Subcutaneous adipose tissue (tissue), 4 donors: ENCODE data around the gene MYADML2. TPM values are rescaled to one million over a fixed set of nuclear protein-coding genes. Genes with fewer than 3 reads are reported as not detected.

Source experiments
- CTCF ChIP-seq: fragments of 450-650 bp; IDR thresholded peaks from one replicate; pipeline ENCODE4 v1.5.1; 2016; ENCODE audit warnings: low read depth, mild to moderate bottlenecking, control low read depth, antibody characterized with exemption, moderate library complexity
- total RNA-seq, 4 donors: library from RNA; depleted of rRNA; stranded (reverse); fragments of >200 nt; gene quantifications; one replicate each; pipeline ENCODE4 v1.1.0, GENCODE V29; 2016

Gene MYADML2
- total RNA-seq: not detected

GRCh38 chr17:81947189-81947588, at the start of gene MYADML2:
TSS of gene MYADML2 (minus strand) at chr17:81947233. CDS start at chr17:81941741, 5,492 bp downstream.
- TF ChIP-seq CTCF: no peak

- TF ChIP-seq CTCF: no peak
Observed at GRCh38 chr17:81996232-81996756, 49.3 kb upstream of the MYADML2 start.

- no peak for TF ChIP-seq CTCF
Observed at GRCh38 chr17:81995463-81996231, 48.6 kb upstream of the MYADML2 start.

GRCh38 chr17:81994593-81995462, 47.8 kb upstream of the MYADML2 start:
- no peak for TF ChIP-seq CTCF

- no peak for TF ChIP-seq CTCF
Observed at GRCh38 chr17:81993729-81994592, 46.9 kb upstream of the MYADML2 start.

- no peak for TF ChIP-seq CTCF
Observed at GRCh38 chr17:81992306-81993102, 45.5 kb upstream of the MYADML2 start.
